GM19099 (cell line): Measurements from ENCODE around the gene LAPTM5.

ENCODE experiments used
- POLR2A ChIP-seq: IDR thresholded peaks from 3 replicates; pipeline ENCODE4 v1.6.1; 2011; ENCODE audit warnings: low read depth; ENCODE audit not compliant: insufficient read length; ENCODE audit errors: extremely low read depth

LAPTM5 gene

GRCh38 chr1:30756545-30757351 lies 826 bp downstream of the LAPTM5 start:
- peak; percentile 58 for TF ChIP-seq POLR2A

GRCh38 chr1:30756206-30756544 lies 1.4 kb downstream of the LAPTM5 start:
- TF ChIP-seq POLR2A = no peak

- TF ChIP-seq POLR2A = no peak
Measured at GRCh38 chr1:30755746-30756145, 1.8 kb downstream of the LAPTM5 start.

GRCh38 chr1:30755334-30755733 lies 2.2 kb downstream of the LAPTM5 start:
- no peak for TF ChIP-seq POLR2A

- peak; percentile 53 for TF ChIP-seq POLR2A
Measured at GRCh38 chr1:30754684-30755171, 2.8 kb downstream of the LAPTM5 start.

- TF ChIP-seq POLR2A = peak; percentile 58
Measured at GRCh38 chr1:30753660-30754123, 3.9 kb downstream of the LAPTM5 start.

- TF ChIP-seq POLR2A = no peak
Measured at GRCh38 chr1:30753118-30753517, 4.5 kb downstream of the LAPTM5 start.

- no peak for TF ChIP-seq POLR2A
Measured at GRCh38 chr1:30752651-30752908, 5.0 kb downstream of the LAPTM5 start.

GRCh38 chr1:30751830-30752650 lies 5.5 kb downstream of the LAPTM5 start:
- peak; percentile 51 for TF ChIP-seq POLR2A

GRCh38 chr1:30750731-30751291 lies 6.8 kb downstream of the LAPTM5 start:
- TF ChIP-seq POLR2A = peak; percentile 46

GRCh38 chr1:30749691-30750583 lies 7.6 kb downstream of the LAPTM5 start:
- TF ChIP-seq POLR2A = peak; percentile 63

GRCh38 chr1:30748699-30749401 lies 8.7 kb downstream of the LAPTM5 start:
- peak; percentile 21 for TF ChIP-seq POLR2A

- peak; percentile 50 for TF ChIP-seq POLR2A
Measured at GRCh38 chr1:30748098-30748698, 9.4 kb downstream of the LAPTM5 start.
